Non-pigmented ciliary epithelial cell (primary cell): ENCODE results near the gene SIRT3.

Source experiments
- DNase-seq: peaks from one replicate; pipeline ENCODE4 v3.0.0-alpha.2; 2010; ENCODE audit warnings: low read depth

Gene SIRT3

DNA sequence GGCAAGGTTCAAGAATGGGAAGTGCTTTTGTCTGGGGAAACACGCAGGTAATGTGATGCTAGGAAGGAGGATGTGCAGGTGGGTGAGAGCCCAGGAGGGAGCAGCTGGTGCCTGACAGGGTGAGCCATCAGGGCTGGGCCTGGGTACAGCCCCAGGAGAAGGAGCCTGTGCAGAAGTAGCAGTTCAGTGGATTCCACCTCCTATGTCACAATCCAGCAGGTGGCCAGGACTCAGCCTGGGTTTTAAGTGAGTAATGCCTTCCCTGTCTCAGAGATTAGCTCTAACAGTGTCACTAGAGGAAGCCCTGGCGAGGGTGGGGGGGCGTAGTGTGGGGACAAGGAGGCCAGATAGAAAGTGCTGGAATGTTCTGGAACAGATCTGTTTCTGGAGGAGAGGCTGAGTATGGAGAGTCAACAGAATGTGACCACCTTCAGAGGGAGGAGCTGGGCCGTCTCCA lies 20.5 kb downstream of the SIRT3 start:
- DNase-seq: no peak

DNA sequence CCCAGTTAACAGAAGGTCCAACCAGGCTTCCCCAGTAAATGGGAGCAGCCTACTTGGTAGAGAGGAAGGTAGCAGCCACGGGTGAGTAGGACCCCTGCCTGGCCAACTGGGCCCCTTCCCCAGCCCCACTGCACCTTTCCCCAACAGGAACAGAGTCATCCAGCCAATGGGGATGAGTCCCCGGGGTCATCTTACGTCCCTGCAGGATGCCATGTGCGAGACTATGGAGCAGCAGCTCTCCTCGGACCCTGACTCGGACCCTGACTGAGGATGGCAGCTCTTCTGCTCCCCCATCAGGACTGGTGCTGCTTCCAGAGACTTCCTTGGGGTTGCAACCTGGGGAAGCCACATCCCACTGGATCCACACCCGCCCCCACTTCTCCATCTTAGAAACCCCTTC lies 22.1 kb downstream of the SIRT3 start:
- DNase-seq: no peak

DNA sequence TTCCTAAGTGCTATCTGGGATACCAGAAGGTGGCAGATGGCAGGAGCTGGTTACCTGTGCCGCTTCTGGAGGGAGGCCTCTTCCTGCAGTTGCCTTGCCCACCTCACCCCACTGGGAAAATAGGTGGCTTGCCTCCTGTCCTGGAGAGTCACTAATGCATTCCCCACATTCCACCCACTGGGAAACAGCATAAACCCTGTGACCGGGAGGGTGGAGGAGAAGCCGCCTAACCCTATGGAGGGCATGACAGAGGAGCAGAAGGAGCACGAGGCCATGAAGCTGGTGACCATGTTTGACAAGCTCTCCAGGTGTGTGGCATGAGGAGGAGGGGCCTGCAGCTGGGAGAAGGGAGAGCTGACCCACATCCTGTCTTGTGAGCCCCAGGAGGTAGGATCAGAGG lies 23.0 kb downstream of the SIRT3 start:
- DNase-seq: no peak

DNA sequence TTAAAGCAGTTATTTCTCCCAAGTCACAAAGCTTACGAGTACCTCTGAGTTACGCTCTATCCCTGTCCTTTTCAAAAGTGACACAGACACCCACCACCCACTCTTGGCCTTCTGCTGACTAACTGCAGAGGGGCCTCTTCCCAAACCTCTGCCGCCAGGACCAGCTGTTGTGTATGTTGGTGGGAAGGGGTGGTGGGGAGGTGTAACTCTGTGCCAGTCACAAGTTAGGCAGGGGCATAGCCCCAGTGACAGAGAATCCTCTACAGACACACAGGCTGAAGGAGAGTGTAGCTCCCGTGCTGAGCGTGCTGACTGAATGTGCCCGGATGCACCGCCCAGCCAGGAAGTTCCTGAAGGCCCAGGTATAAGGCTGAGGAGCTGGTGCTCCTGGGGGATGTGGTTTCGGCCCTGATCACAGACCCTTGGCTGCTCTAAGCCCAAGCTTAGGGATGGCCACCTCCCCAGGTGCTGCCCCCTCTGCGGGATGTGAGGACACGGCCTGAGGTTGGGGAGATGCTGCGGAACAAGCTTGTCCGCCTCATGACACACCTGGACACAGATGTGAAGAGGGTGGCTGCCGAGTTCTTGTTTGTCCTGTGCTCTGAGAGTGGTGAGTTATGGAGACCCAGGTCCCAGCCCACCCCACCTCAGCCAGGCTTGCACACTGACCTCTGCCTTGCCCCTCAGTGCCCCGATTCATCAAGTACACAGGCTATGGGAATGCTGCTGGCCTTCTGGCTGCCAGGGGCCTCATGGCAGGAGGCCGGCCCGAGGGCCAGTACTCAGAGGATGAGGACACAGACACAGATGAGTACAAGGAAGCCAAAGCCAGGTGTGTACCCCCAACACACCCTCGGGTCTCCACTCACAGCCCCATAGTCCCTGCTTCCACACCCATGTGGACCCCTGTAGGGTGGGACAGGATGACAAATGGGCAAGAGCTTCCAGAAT lies 23.7 kb downstream of the SIRT3 start:
- no peak for DNase-seq

DNA sequence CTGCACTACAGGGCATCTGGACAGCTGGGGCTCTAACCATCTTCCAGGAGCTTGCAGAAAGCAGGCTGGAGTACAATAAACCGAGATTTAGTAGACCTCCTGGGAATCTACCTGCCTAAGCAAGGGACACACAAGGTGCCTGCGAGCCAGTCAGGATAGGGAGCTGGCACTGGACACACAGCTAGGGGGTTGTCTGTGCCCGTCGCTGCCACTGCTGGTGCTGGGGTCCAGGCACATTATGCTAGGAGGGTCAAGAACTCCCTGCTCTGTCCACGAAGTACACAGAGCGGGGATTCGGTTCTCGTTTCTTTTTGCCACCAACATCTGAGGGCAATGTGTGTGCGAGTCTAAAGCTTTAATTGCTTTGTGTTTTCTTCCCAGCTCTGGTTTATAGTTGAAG lies 24.4 kb downstream of the SIRT3 start:
- DNase-seq: no peak

DNA sequence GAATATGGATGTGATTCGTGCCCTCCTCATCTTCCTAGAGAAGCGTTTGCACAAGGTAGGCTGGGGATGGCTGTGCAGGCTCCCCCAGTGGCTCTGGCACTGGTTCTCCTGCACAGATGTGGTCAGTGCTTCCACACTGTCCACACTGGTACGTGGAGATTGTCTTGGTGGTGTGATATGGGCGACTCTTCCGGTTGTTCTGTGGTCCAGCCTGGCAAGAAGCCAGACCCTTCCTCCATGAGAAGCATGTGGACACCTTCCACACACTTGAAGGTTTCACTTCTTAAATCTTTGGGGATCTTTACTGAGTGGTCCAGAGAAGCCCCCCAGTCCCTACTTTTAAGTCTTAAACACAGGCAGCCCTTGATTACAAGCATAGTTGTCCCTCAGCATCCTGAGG lies 24.8 kb downstream of the SIRT3 start:
- no peak for DNase-seq

DNA sequence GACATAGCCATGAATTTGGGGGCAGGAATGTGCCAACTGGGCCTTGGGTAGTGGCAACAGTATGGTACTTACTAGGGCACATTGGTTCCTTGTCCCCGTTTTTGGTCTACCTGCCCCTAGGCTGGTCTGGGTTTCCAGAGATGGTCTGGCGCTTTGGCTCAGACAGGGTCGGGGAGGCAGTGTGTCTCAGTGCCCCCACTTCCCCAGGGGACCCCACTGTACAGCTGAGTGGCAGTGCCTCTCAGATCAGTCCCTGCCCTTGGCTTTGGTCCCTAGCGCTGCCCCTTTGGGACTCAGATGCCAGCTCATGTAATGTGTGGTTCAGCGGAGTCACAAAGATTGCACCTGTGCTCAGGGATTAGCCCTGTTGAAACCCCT lies 25.4 kb downstream of the SIRT3 start:
- DNase-seq: no peak

DNA sequence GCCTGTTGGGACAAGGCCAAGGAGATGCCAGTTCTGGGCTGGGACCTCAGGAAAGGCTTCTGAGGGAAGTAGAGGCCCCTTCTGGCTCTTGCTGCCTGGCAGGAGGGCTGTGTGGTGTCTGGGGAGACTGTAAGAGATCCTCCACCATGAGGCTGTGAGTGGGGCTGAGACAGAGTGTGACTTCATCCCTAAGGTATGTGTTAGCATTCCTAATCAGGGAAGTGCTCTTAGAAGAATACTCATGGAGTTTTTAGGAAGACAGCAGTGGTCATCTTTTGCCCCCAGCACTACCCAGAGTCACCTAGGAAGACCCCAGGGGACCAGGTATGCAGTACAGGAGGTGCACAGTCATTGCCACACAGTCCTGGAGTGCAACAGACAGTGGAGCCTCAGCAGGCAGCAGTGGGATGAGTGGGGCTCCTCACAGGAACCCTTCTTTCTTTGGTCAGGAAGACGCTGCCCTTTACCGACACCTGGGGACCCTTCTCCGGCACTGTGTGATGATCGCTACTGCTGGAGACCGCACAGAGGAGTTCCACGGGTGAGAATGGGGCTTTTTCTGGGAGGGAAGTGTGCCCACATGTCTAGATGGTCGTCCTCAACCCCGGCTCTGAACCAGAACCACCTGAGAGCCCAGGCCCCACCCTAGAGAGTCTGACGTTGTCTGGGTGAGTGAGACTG lies 25.9 kb downstream of the SIRT3 start:
- DNase-seq: peak; percentile 71

DNA sequence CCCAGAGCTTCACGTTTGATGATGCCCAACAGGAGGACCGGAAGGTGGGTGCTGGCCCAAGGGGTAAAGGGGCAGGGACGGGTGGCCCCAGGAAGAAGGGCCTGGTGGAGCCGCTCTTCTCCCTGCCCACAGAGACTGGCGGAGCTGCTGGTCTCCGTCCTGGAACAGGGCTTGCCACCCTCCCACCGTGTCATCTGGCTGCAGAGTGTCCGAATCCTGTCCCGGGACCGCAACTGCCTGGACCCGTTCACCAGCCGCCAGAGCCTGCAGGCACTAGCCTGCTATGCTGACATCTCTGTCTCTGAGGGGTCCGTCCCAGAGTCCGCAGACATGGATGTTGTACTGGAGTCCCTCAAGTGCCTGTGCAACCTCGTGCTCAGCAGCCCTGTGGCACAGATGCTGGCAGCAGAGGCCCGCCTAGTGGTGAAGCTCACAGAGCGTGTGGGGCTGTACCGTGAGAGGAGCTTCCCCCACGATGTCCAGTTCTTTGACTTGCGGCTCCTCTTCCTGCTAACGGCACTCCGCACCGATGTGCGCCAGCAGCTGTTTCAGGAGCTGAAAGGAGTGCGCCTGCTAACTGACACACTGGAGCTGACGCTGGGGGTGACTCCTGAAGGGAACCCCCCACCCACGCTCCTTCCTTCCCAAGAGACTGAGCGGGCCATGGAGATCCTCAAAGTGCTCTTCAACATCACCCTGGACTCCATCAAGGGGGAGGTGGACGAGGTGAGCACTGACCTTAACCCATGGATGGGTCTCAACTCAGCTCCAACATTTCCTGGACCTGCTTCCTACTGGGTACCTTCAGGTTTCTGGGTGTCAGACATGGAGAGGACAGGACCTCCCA lies 26.6 kb downstream of the SIRT3 start:
- no peak for DNase-seq

DNA sequence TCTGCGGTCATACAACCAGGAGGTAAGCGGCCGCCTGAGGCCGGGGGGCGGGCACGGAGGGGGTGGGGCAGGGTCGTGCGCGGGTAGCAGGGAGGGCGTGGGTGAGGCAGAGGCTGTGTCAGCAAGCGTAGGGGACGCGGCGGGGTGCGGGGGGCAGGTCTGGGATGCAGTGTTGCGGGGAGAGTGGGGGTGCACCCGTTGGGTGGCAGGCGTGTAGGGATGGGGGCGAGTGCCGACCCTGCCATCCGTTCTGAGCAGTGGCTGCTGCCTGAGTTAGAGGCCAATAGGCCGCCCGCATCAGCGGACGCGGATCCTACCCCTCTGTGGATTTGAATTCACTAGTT lies 27.3 kb downstream of the SIRT3 start:
- DNase-seq: no peak

DNA sequence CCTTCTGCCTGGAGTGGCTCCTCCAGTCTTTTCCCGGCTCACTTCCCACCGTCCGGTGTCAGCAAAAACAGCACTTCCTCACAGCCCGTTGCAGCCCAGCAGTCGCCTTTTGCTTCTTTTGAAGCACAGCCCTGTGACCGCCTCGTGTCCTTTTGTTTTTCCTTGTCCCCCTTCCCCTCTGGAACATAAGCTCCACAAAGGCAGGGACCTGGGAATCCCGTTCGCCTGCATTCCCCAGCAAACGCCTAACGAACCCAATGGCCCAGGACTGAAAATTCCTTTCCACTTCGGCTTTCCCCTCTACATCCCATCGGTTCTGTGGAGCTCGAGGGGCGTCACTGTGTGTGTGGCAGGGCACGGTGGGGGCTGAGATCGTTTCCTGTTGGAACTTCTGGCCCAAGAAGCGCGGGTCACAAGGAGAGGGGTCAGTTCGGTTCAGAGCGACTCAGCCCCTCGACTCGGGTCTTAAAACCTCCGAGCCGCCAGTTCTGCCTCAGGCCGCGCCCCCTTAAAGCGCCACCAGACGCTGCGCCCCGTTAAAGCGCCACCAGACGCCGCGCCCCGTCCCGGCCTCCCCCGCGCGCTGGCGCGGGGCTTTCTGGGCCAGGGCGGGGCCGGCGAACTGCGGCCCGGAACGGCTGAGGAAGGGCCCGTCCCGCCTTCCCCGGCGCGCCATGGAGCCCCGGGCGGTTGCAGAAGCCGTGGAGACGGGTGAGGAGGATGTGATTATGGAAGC lies 27.8 kb downstream of the SIRT3 start:
- DNase-seq: no peak

DNA sequence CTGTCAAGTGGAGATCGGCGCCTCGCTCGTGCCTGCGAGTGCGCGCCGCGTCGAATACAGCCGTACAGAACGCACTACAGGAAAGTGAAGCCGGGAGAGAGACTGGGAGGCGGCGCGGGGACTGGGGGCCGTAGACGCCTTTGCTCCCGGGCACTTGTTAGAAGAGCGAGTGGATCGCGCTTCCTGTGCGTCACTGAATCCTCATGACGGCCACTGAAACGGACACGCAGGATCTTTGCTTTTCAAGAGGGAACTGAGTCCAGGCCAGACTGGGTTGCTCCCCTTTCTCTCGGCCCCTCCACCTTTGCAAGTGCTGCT lies 28.3 kb downstream of the SIRT3 start:
- DNase-seq: no peak

DNA sequence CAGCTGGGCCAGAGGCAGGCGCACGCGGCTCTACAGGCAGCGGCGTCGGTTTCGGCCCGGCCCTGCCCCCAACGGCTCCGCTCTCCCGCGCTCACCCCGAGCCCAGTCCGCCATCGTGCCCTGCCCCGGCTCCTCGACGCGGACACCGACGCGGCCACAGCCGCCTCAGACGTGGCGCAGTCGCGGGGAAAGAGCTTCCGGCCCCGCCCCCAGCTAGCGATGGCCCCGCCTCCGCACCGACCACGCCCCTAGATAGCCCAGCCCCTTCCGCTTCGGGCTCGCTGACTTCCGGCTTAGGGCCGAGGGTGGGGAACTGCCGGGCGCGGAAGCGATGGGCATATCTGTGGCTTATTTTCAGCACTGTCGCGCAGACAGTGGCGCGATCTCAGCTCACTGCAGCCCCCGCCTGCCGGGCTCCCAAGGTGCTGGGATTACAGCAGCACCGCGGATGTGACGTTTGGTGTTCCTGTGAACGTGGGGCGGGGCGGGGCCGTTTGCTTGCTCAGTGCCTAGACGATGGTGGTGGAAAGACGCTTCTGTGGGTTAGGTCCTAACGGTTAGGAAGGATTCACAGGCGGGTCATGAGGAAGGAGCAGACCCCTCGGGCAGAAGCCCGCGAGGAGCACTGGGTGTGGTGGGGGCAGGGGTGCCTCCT lies 28.8 kb downstream of the SIRT3 start, which contains the start of the genes BET1L and RIC8A:
BET1L (minus strand) TSS at position 192 of the 655 bp plus-strand sequence; CDS start at position 114, 78 bp downstream.
RIC8A (plus strand) TSS at position 501 of the 655 bp plus-strand sequence. CDS start 1,147 bp downstream, outside the sequence.
- DNase-seq: peak; percentile 90

DNA sequence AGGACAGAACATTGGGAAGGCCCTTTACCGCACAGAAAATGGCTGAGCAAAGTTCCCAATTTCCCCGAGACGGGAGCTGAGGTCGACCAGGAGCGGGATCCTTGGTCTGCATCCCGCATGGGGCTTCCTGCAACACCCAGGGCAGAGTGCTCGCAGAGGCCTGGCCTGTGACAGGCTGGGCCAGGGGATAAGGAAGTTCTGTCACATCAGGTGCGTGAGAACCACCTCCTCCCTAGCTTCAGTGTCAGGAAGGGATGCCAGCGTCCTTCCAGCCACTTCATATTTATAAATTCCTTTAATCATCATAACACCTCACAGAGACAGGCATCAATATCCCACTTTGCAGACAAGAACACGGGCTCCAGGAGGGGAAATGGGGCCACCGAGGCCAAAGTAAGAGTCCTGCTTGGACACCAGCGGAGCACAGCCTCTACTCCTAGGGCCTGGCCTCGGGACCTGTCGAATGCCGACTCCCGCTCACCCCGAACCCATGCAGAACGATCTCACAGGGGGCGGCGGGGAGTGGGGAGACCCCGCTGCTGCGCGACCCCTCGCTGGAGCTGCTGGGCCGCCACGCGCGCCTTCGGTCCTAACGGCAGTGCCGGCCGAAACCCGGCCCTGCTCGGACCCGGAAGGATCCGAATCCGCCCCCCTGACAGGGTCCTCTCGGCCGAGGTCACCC lies 29.5 kb downstream of the SIRT3 start:
- no peak for DNase-seq

DNA sequence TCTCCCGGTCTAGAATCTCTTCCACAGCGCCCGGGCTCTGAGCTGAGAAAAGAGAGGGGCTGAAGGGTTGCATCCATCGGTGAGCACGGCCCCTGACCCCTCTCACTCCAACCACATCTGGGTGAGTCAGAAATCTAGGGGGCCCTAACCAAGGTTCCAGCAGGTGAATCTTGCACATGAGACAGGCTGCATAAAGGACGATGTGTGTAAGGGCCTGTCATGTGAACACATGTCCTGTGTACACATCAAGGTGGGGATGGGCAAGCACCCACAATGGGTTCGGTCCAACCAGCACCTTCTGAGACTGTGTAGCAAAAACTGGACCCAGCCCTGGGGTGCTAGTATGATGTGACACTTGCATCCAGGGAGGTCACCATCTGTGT lies 30.1 kb downstream of the SIRT3 start:
- no peak for DNase-seq

DNA sequence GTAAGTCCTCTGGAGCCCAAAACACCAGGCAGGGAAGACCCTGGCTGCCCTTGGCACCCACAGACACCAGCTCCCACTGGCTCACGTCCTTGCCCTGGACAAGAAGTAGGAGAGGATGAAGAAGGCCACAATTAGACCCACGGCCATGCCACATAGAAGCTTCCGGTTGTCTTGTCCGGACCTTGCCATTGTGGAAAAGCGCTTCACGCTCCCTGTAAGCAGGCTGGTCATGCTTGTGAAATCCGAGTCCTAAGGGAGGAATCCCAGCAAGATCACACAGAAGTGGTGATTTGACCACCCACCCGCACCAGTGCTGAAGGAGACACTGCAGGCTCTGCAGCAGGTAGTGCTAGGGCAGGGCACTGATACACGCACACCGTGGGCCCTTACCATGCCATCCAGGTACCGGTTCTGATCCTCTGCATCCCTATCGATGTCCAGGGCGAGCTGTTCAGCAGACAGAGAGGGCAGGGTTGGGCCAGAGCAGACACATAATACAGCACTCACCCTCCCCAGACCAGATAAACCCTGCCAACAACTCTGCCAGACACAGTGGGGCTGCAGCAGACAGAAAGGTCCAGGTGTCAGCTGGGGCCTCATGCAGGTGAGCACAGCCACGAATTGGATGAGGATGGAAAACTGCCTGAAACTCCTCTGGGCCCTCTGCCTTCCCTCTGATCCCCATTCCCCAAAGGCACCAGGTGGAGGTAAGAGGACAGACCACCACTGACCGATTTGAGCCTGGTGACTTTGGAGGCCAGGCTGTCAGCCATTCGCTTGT lies 30.7 kb downstream of the SIRT3 start:
- no peak for DNase-seq

DNA sequence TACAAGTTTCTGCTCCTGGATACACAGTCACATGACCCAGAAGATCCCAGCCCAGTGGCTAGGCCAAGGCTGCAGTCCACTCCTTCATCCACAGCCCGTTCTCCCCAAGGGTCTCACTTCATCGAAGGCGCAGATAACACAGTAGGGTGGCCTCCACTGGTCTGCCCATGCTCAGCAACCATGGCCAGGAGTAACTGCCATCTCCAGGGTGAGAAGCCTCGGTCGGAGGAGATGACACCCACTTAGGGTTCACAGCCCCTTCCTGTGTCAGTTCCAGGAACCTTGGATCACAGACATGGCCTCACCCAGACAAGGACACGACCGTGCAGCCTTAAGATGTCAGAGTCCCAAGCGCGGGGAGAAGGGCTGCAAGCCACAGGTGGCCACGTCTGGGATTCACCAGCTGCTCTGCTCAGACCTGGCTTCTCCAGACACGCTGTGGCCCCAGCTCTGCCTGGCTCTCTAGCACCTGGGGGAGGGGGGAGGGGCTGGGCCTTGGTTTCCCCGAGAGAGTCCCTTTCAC lies 31.5 kb downstream of the SIRT3 start:
- no peak for DNase-seq

DNA sequence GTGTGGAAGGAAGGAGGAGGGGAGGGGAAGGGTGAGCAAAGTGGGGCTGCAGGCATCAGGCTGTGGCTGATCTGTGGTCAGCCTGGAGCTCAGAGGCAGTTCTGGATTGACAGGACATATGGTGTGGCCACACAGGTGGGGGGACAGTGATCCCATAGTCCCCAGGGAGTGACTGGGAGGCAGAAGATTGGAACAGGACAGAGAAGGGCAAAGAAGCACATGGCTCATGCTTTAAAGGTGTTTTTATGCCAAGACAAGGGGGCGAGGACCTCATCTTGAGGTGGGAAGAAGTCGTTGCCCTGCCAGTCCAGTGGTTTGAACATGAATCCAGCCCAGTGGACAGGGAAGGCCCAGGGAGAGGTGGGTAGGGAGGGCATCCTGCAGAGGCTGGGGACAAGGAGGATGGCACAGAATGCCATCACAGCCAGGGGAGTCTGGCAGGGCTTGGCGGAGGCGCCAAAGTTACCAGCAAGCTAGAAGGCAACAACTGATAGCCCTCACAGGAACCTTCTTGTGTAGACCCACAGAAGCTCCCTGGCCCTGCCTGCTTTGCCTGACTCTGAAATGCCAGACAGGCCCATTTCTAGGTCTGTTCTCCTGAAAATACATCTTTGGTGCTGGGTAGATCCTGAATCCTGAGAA lies 32.1 kb downstream of the SIRT3 start:
- DNase-seq: no peak
